RPMI8226 (cell line): ENCODE results near the gene ADGRG3.
"Not testable (repeated sequence)": the region's sequence is repeated elsewhere in the genome, so short reads cannot be mapped to it uniquely, and the experiment has no call there.

Source experiments
- DNase-seq: peaks from one replicate; pipeline ENCODE4 v3.0.0-alpha.2; 2015

ADGRG3 gene

DNA sequence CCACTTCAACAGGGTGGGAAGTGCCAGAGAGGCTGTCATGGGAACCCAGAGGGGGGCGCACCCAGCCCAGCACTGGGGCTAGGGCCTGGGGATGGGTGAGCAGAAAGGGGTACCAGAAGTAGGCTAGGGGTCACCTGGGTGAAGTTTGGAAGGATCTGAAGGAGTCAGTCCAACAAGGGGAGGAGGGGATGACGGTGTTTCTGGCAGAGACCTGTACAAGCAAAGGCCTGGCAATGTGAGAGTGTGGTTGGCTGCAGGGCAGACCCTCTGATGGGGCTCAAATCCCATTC lies 54.0 kb downstream of the ADGRG3 start:
- DNase-seq = no peak

DNA sequence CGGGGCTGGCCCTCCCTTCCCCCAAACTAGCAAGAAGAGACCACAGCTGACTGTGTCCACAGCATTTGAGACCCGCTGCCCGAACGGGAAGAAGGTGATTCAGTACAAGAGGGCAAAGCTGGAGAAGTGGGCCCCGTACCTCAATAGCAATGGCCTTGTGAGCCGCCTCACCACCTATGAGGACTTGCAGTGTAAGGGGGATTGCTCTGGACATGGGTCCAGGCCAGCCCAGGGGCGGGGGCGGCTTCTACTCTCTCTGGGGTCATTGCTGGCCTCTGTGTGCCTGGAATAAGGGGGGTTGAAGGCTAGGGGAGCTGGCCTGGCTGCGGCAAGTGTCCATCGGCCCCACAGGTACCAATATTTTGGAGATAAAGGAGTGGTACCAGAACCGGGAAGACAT lies 54.5 kb downstream of the ADGRG3 start:
- DNase-seq = no peak

DNA sequence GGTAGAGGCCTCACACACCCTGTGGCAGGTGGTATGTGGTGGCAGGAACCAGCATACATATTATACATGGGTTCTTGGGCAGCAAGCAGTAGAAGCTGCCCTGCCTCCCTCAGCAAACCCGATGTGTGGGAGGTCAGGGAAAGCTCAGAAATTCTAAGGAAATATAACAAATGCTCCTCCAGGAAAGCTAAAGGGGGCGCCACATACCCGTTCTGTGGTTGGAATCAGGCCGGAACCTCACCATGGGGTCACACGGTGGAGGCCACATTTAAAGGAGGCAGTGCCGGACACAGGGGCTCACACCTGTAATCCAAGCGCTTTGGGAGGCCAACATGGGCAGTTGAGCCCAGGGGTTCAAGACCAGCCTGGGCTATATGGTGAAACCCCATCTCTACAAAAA lies 55.1 kb downstream of the ADGRG3 start:
- no peak for DNase-seq

DNA sequence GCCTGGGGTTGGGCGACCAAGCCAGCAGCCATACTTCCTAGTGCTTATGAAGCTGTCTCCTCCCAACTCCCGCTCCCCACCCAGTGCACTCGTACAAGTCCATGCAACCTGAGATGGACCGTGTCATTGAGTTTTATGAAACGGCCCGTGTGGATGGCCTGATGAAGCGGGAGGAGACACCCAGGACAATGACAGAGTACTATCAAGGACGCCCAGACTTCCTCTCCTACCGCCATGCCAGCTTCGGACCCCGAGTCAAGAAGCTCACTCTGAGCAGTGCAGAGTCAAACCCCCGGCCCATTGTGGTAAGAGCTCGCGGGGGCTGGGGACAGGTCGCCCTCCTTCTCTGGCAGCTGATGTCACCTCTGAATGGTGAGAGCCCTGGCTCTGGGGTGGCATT lies 56.4 kb downstream of the ADGRG3 start:
- no peak for DNase-seq

DNA sequence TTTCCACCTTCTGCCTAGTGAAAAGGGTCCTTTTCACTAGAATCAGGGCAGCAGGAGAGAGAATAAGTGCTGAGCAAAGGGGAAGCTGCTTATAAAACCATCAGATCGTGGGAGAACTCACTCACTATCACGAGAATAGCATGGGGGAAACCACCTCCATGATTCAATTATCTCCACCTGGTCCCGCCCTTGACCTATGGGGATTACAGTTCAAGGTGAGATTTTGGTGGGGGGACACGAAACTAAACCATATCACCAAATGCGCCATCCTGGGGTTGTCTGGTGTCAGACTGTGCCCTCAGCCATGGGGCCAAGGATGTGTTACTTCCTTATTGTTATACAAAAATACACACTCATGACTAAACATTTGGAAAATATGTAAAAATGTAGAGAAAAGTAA lies 57.0 kb downstream of the ADGRG3 start:
- peak; percentile 11 for DNase-seq

DNA sequence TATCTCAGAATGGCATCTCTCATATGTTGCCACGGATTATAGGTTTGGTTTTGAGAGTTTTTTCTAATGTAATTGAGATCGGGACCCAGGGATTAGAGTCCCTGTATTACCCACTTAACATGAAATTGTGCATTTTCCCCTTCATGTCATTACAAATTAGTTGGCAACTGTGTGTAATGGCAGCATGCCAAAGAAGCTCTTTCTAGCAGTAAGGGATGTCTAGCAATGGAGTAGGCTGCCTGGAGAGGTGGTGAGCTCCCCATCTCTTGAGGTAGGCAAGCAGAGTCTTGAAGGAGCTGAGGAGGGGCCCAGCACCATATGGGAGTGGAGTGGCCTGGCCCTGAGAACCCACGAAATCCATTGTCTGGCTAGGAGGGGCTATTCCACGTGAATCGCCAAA lies 57.4 kb downstream of the ADGRG3 start:
- peak; percentile 70 for DNase-seq

DNA sequence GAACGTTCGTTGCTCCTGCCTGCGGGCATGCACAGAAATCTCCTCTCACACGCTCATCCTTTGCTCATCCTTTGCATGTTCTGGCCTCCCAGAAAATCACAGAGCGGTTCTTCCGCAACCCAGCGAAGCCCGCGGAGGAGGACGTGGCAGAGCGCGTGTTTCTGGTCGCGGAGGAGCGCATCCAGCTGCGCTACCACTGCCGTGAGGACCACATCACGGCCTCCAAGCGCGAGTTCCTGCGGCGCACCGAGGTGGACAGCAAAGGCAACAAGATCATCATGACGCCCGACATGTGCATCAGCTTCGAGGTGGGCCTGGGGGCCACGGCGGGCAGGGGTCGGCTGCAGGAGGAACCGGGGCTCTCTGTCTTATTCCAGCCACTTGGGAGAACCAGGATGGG lies 57.9 kb downstream of the ADGRG3 start:
- DNase-seq = no peak

DNA sequence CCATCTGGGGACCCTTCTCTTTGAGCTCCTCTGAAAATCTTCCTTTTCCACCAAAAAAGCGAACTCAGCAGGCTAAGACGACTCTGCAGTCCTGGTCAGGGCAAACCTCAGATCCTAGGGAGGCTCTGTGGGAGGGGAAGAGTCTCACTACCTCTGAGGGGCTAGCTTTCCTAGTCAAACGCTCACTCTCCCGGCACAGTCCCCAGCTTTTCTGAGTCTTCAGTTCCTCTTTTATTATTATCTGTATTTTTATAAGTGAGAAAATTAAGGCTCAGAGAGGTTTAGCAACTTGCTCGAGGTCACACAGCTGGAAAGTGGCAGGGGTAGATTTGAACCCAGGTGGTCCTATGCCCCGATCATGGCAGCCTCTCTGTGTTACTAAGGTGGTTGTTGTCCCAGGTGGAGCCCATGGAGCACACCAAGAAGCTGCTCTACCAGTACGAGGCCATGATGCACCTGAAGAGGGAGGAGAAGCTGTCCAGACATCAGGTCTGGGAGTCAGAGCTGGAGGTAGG lies 58.4 kb downstream of the ADGRG3 start:
- peak; percentile 17 for DNase-seq

DNA sequence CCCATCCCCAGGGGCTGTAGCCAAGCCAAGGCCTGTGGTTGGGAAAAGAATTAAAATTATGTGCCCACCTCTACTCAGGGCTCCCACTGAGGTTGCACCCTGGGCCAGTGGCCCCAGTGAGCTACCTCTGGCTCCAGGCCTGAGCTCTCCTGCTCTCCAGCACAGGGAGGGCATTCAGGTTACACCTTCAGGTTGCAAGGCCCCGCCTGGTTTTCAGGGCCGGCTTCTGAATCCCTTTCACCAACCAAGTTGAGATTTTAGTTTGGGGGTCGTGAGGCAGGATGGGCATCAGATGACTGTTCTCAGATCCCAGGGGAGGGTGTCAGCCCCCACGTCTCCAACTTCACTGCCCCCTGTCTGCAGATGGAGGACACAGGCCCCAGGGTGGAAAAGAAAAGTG lies 59.5 kb downstream of the ADGRG3 start:
- no peak for DNase-seq

DNA sequence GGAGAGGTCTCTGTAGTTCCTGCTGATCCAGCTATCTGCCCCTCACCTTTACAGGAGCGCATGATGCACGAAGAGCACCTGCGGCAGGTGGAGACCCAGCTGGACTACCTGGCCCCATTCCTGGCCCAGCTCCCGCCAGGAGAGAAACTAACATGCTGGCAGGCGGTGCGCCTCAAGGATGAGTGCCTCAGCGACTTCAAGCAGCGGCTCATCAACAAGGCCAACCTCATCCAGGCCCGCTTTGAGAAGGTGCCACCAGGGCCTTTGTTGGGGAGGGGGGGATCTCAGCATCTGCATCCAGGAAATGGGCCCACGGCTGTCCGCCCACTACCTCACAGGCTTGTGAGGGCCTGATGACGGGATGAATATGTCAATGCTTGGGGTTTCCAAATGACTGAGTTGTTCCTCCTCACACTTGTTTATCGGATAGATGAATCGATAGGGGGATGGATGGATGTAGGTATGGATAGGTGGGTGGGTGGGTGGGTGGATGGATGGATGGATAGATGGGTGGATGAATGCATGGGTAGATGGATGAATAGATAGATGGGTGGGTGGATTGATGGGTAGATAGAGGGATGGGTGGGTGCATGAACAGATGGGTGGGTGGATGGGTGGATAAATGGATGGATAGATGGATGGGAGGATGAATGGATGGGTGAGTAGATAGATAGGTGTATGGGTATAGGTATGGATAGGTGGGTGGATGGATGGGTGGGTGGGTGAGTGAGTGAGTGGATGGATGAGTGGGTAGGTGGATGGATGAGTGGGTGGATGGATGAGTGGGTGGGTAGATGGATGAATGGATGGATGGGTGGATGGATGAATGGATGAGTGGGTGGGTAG lies 60.5 kb downstream of the ADGRG3 start:
- DNase-seq = no peak

DNA sequence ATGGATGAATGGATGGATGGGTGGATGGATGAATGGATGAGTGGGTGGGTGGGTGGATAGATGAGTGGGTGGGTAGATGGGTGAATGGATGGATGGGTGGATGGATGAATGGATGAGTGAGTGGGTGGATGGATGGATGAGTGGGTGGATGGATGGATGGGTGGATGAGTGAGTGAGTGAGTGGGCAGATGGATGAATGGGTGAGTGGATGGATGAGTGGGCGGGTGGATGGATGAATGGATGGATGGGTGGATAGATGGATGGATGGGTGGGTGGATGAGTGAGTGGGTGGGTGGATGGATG lies 61.0 kb downstream of the ADGRG3 start:
- DNase-seq = no peak

DNA sequence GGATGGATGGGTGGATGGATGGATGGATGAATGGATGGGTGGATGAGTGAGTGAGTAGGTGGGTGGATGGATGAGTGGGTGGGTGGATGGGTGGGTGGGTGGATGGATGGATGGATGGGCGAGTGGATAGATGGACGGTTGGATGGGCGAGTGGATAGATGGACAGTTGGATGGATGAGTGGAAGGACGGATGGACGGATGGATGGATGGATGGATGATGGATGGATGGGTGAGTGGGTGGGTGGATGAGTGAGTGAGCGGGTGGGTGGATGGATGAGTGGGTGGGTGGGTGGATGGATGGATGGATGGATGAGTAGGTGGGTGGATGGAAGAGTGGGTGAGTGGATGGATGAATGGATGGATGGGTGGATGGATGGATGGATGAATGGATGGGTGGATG lies 61.7 kb downstream of the ADGRG3 start:
- not testable (repeated sequence) for DNase-seq

DNA sequence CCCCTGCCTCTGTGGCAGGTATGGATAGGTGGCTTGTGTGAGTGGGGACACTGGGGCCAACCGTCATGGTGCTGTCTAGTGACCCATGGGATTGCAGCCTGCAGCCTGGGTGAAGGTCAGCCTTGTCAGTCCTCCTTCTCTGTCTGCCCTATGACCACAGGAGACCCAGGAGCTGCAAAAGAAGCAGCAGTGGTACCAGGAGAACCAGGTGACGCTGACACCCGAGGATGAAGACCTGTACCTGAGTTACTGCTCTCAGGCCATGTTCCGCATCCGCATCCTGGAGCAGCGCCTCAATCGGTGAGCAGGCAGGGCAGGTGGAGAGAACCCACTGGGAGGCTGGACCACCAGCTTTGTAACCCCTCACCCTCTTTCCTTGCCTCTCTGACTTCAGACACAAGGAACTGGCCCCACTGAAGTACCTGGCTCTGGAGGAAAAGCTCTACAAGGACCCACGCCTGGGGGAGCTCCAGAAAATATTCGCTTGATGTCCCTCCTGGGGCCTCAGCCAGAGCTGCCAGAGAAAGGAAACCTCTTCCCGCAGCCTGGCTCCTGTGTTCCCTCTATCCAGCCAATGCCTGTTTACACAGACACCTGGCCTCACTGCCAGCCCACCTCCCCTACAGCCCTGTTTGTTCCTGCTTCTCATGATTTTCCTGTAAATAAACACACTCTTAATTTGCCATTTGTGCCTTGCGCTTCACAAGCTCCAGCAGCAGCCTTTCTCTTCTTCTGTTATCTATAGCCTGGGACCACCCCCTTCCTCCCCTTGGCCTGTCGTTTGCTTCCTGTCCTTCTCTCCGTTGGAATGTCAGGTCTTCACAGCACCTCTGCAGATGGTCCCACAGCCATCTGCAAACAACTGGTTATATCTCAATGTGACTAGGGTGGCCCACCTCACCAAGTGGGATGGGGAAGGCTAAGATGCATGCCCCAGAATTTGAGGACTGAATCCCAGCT lies 62.9 kb downstream of the ADGRG3 start:
- DNase-seq = no peak

DNA sequence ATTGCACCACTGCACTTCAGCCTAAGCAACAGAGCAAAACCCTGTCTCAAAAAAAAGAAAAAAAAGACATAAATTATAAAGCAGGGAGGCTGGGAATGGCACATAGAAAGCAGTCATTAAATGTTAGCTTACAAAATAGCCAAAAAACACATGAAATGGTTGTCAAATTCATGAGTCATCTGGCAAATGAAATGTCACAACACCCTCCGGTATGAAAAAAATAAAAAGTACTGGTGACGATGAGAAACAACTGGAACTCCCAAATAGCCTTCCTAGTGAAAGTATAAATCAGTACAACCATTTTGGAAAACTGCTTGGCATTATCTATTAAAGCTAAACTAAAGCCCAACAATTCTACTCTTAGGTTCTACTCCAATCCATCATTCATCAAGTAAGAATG lies 63.9 kb downstream of the ADGRG3 start:
- DNase-seq = no peak

DNA sequence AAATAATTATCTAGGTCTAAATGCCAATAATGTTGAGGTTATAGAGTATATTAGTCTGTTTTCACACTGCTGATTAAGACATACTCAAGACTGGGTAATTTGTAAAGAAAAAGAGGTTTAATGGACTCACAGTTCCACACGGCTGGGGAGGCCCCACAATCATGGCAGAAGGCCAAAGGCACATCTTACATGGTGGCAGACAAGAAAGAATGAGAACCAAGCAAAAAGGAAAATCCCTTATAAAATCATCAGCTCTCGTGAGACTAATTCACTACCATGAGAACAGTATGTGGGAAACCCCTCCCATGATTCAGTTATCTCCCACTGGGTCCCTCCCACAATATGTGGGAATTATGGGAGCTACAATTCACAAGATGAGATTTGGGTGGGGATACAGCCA lies 64.6 kb downstream of the ADGRG3 start:
- no peak for DNase-seq

DNA sequence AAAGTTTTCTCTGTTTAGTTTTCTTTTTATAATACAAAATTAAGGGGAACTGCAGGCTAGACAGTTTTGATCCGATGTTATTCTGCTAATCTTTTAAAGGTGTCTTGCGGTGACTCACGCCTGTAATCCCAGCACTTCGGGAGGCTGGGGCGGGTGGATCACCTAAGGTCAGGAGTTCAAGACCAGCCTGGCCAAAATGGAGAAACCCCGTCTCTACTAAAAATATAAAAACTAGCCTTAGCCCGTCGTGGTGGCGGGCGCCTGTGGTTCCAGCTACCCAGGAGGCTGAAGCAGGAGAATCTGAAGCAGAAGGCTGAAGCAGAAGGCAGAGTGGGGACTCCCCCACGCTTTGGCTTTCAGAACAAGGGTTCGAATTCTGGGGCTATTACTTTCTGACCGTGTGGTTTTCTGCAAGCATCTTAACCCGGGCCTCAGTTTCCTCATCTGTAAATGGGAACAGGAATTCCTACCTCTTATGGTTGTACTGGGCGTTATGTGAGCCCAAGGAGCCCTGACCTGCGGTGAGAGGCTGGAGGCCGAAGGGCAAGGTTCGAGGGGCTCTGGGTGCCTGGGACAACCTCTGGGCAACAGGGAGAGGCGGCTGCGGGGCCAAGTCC lies 66.3 kb downstream of the ADGRG3 start:
- peak; percentile 31 for DNase-seq

DNA sequence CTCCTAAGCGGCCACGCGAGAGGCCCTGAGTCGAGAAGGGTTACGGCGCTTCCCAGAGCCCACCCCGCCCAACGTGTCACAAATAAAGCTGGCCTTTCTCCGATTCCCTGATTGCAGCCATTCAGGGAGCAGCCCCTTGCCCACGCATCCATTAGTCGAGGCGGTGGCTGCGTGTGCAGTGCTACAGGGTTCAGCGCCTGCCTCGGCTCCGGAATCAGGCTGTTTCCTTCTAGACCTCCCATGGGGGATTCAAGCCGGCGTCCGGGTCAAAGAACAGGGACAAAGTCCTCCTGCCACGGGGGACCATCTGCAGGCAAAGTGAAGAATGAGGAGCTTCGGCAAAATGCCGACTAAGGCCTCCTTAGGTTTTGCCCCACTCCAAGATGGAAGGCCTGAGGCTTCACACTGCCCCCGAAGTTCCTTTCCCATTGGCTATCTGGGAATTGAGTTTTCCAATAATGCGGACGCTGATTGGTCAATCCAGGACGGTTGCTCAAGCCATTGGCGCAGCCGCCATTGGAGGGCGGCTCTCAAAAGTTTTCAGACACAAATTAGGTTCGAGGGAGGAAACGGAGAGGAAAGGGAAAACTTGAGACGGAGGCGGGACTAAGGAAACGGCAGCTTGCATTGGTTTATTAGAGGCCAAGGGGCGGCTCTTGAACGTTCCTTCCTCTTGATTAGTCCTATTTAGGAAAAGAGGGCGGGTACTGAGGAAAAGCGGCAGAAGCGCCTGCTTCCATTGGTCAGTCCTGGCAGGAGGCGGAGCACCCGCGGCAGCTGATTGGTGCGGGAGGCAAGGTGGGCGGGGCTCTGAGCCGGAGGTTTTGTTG lies 67.0 kb downstream of the ADGRG3 start:
- peak; percentile 100 for DNase-seq

DNA sequence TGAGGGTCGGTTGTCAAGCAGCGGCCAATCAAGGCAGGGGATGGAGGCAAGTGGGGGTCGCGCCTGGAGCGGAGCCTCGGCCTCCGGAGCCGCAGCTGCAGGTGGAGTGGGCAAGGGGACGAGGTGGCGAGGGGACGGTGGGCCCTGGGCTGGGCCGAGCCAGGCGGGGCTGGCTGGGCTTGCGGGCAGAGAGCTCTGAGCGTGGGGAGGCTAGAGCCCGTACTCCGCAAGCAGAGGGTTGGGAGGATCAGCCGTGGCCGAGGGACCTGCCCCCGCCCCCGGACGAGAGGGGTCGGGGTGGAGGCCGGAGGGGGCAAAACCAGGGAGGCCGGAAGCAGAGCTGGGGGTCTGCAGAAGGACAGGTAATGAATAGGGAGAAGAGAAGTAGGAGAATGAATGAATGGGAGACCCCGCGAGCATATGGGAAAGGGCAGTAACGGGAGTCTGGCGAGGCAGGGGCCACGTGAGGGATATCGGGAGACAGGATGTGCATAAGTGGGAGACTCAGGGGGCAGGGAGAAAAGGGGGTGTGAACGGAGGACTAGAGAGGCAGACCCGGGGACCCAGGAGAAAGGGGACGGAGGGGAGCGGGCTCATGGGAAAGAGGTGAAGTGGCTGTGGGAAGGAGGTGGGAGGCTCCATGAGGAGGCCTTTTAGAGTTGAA lies 67.8 kb downstream of the ADGRG3 start, which contains the start of gene KATNB1:
TSS of gene KATNB1 (plus strand) at position 16 of the 664 bp plus-strand sequence. CDS start 1,474 bp downstream, outside the sequence.
- DNase-seq = no peak

DNA sequence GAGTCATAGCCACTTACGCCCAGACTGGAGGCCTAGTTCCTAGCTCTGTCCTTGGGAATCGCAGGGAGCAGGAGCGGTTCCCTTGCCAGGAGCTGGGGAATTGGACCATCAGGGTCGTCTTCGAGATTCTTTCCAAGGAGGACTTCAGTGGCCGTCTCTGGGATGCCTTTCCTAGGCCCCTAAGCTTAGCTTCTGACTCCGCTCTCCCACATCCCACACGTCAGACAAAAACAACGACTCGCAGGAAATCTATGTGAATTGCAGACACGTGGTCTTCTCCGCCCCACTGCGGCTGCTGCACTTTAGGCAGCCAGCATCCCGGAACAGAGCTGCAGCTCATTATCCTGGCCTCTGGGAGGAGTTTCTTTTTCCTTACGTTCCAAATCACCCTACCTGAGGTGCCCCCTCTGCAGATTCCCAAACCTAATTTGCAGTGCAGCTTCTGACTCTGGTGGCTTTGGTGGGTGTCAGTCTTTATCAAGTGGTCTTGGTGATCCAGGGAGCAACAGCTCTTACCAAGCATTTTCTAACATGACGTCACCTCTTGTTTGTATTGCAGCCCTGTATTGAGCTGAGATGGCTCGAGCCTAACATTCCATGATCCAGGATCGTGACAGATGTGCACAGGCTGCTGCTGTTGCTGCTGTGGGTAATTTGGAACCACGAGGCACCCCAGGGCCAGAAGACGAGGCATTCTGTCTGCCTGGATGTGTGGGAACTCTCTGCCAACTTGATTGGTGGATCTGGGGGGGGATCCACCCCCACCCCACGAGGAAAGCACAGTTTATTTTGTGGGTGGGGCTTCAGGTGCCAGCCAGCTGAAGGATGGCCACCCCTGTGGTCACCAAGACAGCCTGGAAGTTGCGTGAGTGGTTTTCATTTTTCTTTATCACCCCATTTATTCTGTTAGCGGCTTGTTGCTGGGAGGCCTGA lies 68.6 kb downstream of the ADGRG3 start:
- DNase-seq = peak; percentile 70

DNA sequence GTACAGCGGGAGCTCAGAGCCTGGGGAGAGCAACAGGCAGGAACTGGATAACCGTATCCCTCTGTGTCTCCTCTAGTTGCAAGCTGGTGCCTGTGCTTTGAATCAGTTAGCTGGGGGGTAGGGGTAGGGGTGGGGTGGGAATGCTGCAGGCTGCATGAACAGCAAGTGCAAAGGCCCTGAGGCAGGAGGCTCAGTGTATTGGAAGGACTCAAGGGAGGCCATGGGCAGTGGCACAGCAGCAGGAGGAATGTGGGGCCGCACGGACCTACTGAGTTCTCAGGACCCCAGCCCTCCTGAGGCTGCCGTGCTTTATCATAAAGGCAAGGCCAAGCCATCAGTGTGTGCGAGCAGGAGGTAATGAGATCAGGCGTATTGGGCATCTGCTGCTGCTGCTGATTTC lies 70.7 kb downstream of the ADGRG3 start:
- DNase-seq = no peak
